BLaER1 treated with 17β-estradiol and CSF1 and Interleukin-3, amounts not matched to agents 10 nM and 100 nM (cell line): ENCODE results near the gene DYNC1H1.

Experiments
- H3K27ac ChIP-seq, 11 experiments: shearing (Covaris generic); formaldehyde crosslinking; 2 replicates each; pipeline ENCODE4 v1.8.1; 2022
- H3K27me3 ChIP-seq, 11 experiments: shearing (Covaris generic); formaldehyde crosslinking; 2 replicates each; pipeline ENCODE4 v1.8.1; 2022
- H3K36me3 ChIP-seq, 11 experiments: shearing (Covaris generic); formaldehyde crosslinking; 2 replicates each; pipeline ENCODE4 v1.8.1; 2022
- H3K4me1 ChIP-seq, 10 experiments: shearing (Covaris generic); formaldehyde crosslinking; 2 replicates each; pipeline ENCODE4 v1.8.1; 2022
- H3K4me2 ChIP-seq, 11 experiments: shearing (Covaris generic); formaldehyde crosslinking; 2 replicates each; pipeline ENCODE4 v1.8.1; 2022
- H3K4me3 ChIP-seq, 10 experiments: shearing (Covaris generic); formaldehyde crosslinking; 2 replicates each; pipeline ENCODE4 v1.8.1; 2022
- H3K9ac ChIP-seq, 11 experiments: shearing (Covaris generic); formaldehyde crosslinking; 2 replicates each; pipeline ENCODE4 v1.8.1; 2022
- H3K9me3 ChIP-seq, 11 experiments: shearing (Covaris generic); formaldehyde crosslinking; replicated peaks in 1 of 11; 2 replicates each; pipeline ENCODE4 v1.8.1; 2022
- H4K20me1 ChIP-seq, 11 experiments: shearing (Covaris generic); formaldehyde crosslinking; 2 replicates each; pipeline ENCODE4 v1.8.1; 2022
- Cebpa-rat ChIP-seq, 11 experiments: shearing (Covaris generic); IDR thresholded peaks; 2 replicates each; pipeline ENCODE4 v1.8.1; 2022

DYNC1H1 gene

DNA sequence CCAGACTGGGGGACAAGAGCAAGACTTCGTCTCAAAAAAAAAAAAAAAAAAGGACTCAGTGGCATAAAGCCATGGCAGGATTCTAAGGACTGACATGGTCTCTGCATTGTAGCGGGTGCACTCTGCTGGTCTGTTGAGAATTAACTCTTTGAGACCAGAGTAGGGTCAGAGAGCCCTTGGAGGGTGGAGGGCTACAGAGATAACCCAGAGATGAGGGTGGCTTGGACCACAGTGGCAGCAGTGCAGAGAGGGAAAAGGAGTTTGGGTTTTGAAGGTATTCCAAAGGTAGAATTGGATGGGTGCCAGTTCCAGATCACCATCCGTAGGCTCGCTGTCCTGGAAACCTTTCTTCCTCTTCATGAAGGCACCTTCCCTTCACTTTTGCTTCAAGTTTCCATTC, 14.3 kb upstream of the DYNC1H1 start:
- peaks cover 0 to 10% (median 0%) of the 10 kb centered on the region in 11 experiments; a peak in 2 of 22 replicates for H4K20me1 ChIP-seq
- H3K4me3 ChIP-seq = peak overlapping the region in 3 of 10 experiments; percentile 77 to 95 (median 77); a peak in 3 of 20 replicates
- H3K9me3 ChIP-seq = no peaks in the 10 kb centered on the region
- peak overlapping the region in 8 of 11 experiments; percentile 1 to 100 (median 38); a peak in 9 of 22 replicates for H3K9ac ChIP-seq
- H3K27me3 ChIP-seq = peaks cover 0 to 13% (median 9%) of the 10 kb centered on the region in 11 experiments; a peak in 8 of 22 replicates
- H3K4me1 ChIP-seq = peaks cover 23 to 34% (median 27%) of the 10 kb centered on the region in 10 experiments
- H3K36me3 ChIP-seq = no peaks in the 10 kb centered on the region
- no peak overlapping the region; a peak in 1 of 22 replicates for H3K27ac ChIP-seq
- no peak for TF ChIP-seq Cebpa-rat (IDR thresholded peaks at IDR 0.05)
- peak overlapping the region; percentile 92 to 100 (median 99); a peak in 16 of 22 replicates for H3K4me2 ChIP-seq

GRCh38 chr14:101950516-101951215, 13.7 kb upstream of the DYNC1H1 start:
- H4K20me1 ChIP-seq = peaks cover 0 to 12% (median 0%) of the 10 kb centered on the region in 11 experiments; a peak in 2 of 22 replicates
- H3K27ac ChIP-seq = no peak overlapping the region; a peak in 1 of 22 replicates
- peak overlapping the region in 8 of 11 experiments; percentile 1 to 100 (median 38); a peak in 9 of 22 replicates for H3K9ac ChIP-seq
- H3K9me3 ChIP-seq = no peaks in the 10 kb centered on the region
- peaks cover 23 to 34% (median 27%) of the 10 kb centered on the region in 10 experiments for H3K4me1 ChIP-seq
- H3K36me3 ChIP-seq = 0 out of 22 replicates have a peak, but pooled peaks cover 0 to under 1% (median 0%) of the 10 kb centered on the region in 11 experiments
- H3K4me3 ChIP-seq = no peak overlapping the region
- TF ChIP-seq Cebpa-rat (IDR thresholded peaks at IDR 0.05) = no peak
- peaks cover 0 to 7% (median 3%) of the 10 kb centered on the region in 11 experiments; a peak in 7 of 22 replicates for H3K27me3 ChIP-seq
- peak overlapping the region in 5 of 11 experiments; percentile 96 to 99 (median 98); a peak in 6 of 22 replicates for H3K4me2 ChIP-seq

DNA sequence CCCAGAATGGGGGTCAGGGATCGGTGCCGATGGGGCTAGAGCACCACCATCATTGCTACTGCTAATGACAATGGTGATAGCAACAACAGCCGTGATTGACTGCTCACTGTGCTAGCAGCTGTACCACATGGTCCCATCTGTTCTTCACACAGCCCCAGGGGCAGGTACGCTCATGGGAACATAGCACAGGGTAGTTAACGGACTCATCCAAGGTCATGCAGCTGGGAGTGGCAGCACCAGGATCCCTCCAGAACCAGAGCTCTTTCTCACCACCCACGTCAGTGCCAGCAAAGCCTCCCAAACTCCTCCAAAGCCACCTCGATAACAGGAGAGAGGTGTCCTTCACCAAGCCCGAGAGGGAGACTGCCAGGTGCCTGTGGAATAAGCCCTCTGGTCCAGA, 11.2 kb upstream of the DYNC1H1 start:
- Histone ChIP-seq H3K9me3 (no peaks in the 10 kb centered on the region), H4K20me1 (peaks cover 0 to 17% (median 0%) of the 10 kb centered on the region in 11 experiments; a peak in 2 of 22 replicates), H3K36me3 (peaks cover 0 to 12% (median 0%) of the 10 kb centered on the region in 11 experiments; a peak in 1 of 22 replicates), H3K27me3 (no peaks in the 10 kb centered on the region), H3K4me2 (no peak overlapping the region), H3K4me3 (no peak overlapping the region), H3K27ac (no peak overlapping the region), H3K9ac (peak overlapping the region in 3 of 11 experiments; percentile 6 to 15 (median 10); a peak in 2 of 22 replicates), H3K4me1 (peaks cover 15 to 27% (median 18%) of the 10 kb centered on the region in 10 experiments)
- TF ChIP-seq Cebpa-rat (IDR thresholded peaks at IDR 0.05) = no peak

DNA sequence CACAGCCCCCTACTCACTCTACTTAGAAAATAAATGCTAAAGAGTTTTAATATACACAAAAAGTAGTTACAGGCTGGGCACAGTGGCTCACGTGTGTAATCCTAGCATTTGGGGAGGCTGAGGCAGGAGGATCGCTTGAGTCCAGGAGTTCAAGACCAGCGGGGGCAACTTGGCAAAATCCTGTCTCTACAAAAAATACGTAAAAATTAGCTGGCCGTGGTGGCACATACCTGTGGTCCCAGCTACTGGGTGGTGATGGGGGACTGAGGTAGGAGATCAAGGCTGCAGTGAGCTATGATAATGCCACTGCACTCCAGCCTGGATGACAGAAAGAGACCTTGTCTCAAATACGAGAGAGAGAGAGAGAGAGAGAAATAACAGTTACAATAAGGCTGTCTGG, 9.9 kb upstream of the DYNC1H1 start:
- H3K36me3 ChIP-seq = peaks cover 0 to 12% (median 0%) of the 10 kb centered on the region in 11 experiments; a peak in 1 of 22 replicates
- H3K4me1 ChIP-seq = peaks cover 5 to 20% (median 7%) of the 10 kb centered on the region in 10 experiments; a peak in 19 of 20 replicates
- H3K9ac ChIP-seq = no peak overlapping the region
- no peak overlapping the region for H3K4me2 ChIP-seq
- no peak for TF ChIP-seq Cebpa-rat (IDR thresholded peaks at IDR 0.05)
- no peak overlapping the region for H3K4me3 ChIP-seq
- no peak overlapping the region for H3K27ac ChIP-seq
- peaks cover 0 to 17% (median 0%) of the 10 kb centered on the region in 11 experiments; a peak in 2 of 22 replicates for H4K20me1 ChIP-seq
- H3K27me3 ChIP-seq = no peaks in the 10 kb centered on the region
- no peaks in the 10 kb centered on the region for H3K9me3 ChIP-seq

DNA sequence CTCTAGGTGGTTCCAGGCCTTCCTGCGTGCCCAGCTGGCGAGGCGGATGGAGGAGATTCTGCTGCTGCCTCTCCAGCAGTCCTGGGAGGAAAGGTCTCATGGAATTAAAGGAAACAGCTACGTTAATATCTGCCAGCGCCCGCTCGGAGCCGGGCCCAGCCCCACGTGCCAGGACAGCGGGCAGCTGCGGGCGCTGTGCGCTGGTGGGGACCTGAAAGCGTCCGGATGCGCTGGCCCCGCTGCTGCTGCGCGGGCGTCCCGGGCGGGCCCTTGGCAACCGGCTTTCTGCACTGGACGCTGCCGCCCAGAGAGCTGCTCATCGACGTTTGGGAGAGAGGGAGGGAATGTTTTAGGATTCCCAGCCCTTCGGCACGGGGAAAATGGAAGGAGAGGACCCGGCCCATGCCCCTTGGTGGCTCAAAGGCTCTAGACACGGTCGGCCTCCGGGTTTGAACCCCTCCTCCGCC, 8.6 kb upstream of the DYNC1H1 start:
- Histone ChIP-seq H3K4me2 (no peak overlapping the region), H3K27me3 (no peaks in the 10 kb centered on the region), H3K27ac (no peak overlapping the region), H3K9ac (peak overlapping the region in 4 of 11 experiments; percentile 7 to 19 (median 16); a peak in 1 of 22 replicates), H3K9me3 (no peaks in the 10 kb centered on the region), H3K4me3 (no peak overlapping the region), H3K36me3 (peaks cover 0 to 12% (median 0%) of the 10 kb centered on the region in 11 experiments; a peak in 1 of 22 replicates), H4K20me1 (peaks cover 0 to 17% (median 0%) of the 10 kb centered on the region in 11 experiments; a peak in 2 of 22 replicates), H3K4me1 (peaks cover 0 to 11% (median 0%) of the 10 kb centered on the region in 10 experiments; a peak in 4 of 20 replicates)
- no peak for TF ChIP-seq Cebpa-rat (IDR thresholded peaks at IDR 0.05)

GRCh38 chr14:101956179-101956885, 8.0 kb upstream of the DYNC1H1 start:
- Histone ChIP-seq H3K27me3 (no peaks in the 10 kb centered on the region), H3K27ac (no peak overlapping the region), H3K4me1 (peaks cover 0 to 7% (median under 1%) of the 10 kb centered on the region in 10 experiments; a peak in 2 of 20 replicates), H4K20me1 (peaks cover 0 to 17% (median 0%) of the 10 kb centered on the region in 11 experiments; a peak in 2 of 22 replicates), H3K4me2 (no peak overlapping the region), H3K9me3 (no peaks in the 10 kb centered on the region), H3K36me3 (peaks cover 0 to 12% (median 0%) of the 10 kb centered on the region in 11 experiments; a peak in 1 of 22 replicates), H3K4me3 (no peak overlapping the region), H3K9ac (peak overlapping the region in 4 of 11 experiments; percentile 5 to 52 (median 22); a peak in 1 of 22 replicates)
- TF ChIP-seq Cebpa-rat (IDR thresholded peaks at IDR 0.05) = no peak

GRCh38 chr14:101957406-101958234, 6.8 kb upstream of the DYNC1H1 start:
- Histone ChIP-seq H3K27me3 (no peaks in the 10 kb centered on the region), H3K9me3 (no peaks in the 10 kb centered on the region), H3K4me1 (peaks cover 0 to 13% (median 5%) of the 10 kb centered on the region in 10 experiments; a peak in 7 of 20 replicates), H3K9ac (peak overlapping the region in 1 of 11 experiments; percentile 13; a peak in 2 of 22 replicates), H3K4me3 (no peak overlapping the region), H3K36me3 (peaks cover 0 to 12% (median 0%) of the 10 kb centered on the region in 11 experiments; a peak in 1 of 22 replicates), H3K27ac (no peak overlapping the region), H3K4me2 (no peak overlapping the region), H4K20me1 (peaks cover 0 to 17% (median 0%) of the 10 kb centered on the region in 11 experiments; a peak in 3 of 22 replicates)
- no peak for TF ChIP-seq Cebpa-rat (IDR thresholded peaks at IDR 0.05)
